GM18520 (cell line): ENCODE measurements around the gene PTPRM.
"Not testable (repeated sequence)": the region's sequence is repeated elsewhere in the genome, so short reads cannot be mapped to it uniquely, and the experiment has no call there.

Source experiments
- ATAC-seq: cut with Tn5 transposase; IDR thresholded peaks from one replicate; pipeline ENCODE4 v1.9.1; 2021; ENCODE audit not compliant: unreplicated experiment

PTPRM gene

DNA sequence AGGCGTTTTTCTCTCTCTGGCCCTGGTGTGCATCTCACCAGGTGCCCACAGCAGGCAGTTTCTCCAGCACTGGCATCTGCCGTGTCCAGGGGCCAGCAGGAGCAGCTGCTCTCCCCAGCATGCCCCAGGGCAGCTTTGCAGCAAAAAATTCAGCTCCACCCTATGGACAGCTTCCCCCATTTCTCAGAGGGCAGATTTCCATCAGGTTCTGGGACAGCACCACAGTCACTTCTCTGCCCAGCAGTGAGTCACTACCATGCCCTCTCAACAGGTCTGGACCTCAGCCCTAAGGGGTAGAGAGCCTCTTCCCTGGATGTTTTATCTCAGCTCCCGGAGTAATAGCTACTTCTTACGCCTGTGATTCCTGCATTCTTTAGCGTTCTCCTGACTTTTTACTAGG, 871.9 kb downstream of the PTPRM start:
- ATAC-seq: no peak

DNA sequence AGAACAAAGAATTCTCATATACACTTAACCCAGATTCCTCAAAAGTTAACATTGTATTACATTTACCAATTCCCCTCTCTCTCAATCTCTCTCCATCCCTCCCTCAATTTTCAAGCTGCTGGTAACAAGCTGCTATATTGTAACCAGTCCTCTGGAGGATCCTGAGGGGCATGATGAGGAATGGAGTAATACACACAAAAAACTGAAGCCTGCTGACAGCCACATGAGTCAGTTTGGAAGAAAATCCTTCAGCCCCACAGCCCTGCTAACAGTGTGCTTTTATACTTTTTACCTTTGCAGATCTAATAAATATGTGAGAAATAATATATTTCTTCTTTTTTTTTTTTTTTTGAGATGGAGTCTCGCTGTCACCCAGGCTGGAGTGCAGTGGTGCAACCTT, 876.4 kb downstream of the PTPRM start:
- no peak for ATAC-seq

DNA sequence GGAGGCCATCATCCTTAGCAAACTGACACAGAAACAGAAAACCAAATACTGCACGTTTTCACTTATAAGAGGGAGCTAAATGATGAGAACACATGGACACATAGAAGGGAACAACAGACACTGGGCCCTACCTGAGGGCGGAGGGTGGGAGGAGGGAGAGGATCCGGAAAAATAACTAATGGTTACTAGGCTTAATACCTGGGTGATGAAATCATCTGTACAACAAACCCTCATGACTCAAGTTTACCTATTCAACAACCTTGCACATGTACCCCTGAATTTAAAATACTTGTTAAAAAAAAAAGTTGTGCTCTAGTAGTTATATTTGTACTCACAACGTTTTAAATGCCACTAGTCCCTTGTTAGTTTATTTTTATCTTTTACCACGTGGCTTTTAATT, 879.8 kb downstream of the PTPRM start:
- ATAC-seq: not testable (repeated sequence)

GRCh38 chr18:8448130-8448529, 881.0 kb downstream of the PTPRM start:
- no peak for ATAC-seq

DNA sequence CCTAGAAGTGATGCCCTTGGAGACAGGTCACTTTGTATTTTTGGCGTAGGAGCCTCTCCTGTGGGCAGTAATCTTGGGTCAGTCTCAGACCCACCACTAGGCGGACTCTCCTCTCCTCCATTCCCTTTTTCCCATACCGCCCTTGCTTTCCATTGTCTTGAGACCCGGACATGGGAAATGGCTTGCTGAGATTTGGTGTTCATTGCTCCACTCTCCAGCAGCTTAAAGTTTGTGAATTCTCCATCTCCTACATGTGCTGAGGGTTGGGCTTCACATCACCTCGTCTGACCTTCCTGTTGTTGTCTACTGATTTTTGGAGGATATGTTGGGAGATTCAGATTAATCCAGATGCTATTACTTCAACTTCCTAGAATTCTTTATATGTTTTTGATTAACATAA, 882.9 kb downstream of the PTPRM start:
- no peak for ATAC-seq

DNA sequence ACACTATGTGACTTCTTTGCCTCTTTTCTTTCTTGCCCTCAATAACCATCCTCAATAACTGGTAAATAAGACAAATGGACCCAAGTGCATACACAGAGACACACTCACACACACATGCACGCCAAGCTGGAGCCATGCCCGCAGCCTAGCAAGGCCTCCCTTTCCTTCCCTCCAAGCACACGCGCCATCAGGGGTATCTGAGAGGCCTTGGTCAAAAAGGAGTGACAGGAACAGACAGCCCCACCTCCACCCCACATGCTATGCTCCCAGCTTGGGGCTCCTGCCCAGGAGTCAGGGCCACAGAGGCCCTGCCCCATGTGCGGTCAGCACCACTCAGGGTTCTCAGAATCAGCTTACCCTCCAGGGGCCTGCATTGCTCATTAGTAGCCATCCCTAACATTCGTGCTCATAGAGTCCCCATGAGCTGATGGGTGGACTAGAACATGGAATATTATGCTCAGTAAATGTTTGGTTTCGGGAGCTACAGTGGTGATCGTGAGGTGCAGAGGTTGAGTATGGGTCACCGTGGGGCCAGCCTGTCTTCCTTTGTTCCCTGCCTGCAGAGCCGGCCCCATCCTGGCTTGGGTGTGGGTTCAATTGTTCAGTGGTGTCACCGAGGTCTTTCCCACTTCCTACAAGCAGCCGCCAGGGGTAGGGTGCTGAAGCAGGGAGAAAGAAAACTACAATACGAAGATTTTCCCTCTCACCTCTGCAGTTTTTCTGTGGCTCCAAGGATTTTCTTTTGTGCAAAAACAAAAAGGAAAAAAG, 884.0 kb downstream of the PTPRM start:
- no peak for ATAC-seq

GRCh38 chr18:8453528-8453927, 886.4 kb downstream of the PTPRM start:
- ATAC-seq: no peak

DNA sequence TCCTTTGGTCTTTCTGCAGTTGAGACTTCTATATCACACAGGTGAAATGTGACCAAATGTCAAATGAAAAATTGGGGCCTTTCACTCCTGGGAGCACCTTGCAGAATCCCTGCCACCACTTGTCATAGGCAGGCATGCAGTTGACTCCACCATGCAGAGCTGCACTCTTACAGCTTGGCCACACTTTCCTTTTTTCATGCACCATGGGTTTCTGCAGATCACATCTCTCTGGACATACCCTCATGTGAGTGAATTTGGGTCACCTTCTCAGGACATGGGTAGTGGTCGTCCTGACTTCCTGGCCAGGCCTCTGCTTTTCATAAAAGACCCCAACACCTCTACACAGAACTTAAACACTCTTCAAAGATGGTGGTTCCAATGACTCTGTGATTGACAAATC, 887.0 kb downstream of the PTPRM start:
- no peak for ATAC-seq

DNA sequence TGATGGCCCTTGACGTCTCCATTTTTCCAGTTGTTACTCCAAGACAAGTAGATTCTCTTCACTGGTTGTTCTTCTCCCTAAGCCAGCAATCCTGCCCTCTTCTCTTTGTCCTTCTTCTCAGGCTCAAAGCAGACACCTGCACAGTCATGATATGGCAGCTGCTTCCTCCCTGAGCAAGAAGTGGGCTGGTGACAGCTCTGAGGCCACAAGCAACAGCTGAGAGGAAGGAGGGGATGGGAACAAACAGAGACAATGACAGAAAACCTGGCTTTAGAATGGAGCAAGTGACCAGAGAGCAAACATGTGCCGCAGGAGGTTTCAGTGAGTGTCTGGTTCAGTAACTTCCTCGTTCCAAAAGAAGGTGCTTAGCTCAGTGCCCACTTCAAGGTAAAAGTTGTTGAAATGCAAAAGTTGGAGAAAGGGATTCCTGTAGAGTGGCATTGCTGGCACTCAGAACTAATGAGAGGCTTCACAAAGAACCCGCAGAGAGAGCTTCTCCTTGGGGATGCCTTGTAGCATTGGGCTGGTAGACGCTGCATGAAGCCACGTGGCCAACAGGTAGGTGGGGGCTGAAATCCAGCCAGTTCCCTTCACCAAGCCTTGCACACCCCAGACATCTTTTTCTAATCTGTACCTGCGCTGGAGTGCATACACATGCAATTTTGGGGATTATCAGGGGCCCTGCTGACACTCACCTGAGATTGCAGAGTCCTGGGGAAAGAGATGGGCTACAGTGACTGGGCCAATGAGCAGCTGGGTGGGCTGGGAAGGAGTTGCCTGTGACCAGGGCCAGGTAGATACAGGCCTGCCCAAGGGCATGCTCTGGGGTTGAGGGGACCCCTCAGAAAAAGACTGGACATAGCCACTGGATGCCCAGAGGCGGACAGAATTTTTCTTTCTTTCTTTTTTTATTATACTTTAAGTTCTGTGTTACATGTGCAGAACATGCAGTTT, 888.8 kb downstream of the PTPRM start:
- ATAC-seq: no peak
